A549 (cell line): ENCODE results near the gene DNAH17.

Experiments
- CTCF ChIP-seq: fragments of >200 bp; sonication (Bioruptor Twin); formaldehyde crosslinking; IDR thresholded peaks from 3 replicates; pipeline ENCODE4 v1.5.1; 2016
- EP300 ChIP-seq, 2 experiments: fragments of >200 bp; sonication (Bioruptor Twin); formaldehyde crosslinking; IDR thresholded peaks; 2 replicates in 1 of 2; 3 replicates in 1 of 2; pipeline ENCODE4 v1.6.1; 2016 to 2017
- HDAC2 ChIP-seq: fragments of 200-600 bp; sonication (generic); IDR thresholded peaks from 2 replicates; pipeline ENCODE4 v1.6.1; 2016
- POLR2A ChIP-seq: IDR thresholded peaks from 2 replicates; pipeline ENCODE4 v1.6.1; 2012; ENCODE audit warnings: mild to moderate bottlenecking, low read length
- RFX5 ChIP-seq: fragments of 450-650 bp; IDR thresholded peaks from 2 replicates; pipeline ENCODE4 v1.7.1; 2014; ENCODE audit warnings: antibody characterized with exemption, mild to moderate bottlenecking, moderate library complexity

- TF ChIP-seq RFX5 (no peak), EP300 (IDR thresholded peaks at IDR 0.05) (no peak), HDAC2 (no peak), CTCF (no peak), POLR2A (no peak)
These were observed 150.1 kb downstream of the DNAH17 start for GRCh38 chr17:78427140-78427539.
